Osteocyte (in vitro differentiated cells): ENCODE measurements around the gene ABL1. TPM values are rescaled to one million over a fixed set of nuclear protein-coding genes. Genes with fewer than 3 reads are reported as not detected.

ENCODE experiments used
- DNase-seq: peaks from one replicate; pipeline ENCODE4 v3.0.0; 2021; ENCODE audit warnings: mixed read lengths; ENCODE audit not compliant: unreplicated experiment; ENCODE audit errors: extremely low spot score
- H3K27ac Mint-ChIP-seq: one replicate; pipeline ENCODE4 v1.8.0; 2021; ENCODE audit warnings: mild to moderate bottlenecking, mixed read lengths; ENCODE audit not compliant: unreplicated experiment
- H3K27me3 Mint-ChIP-seq: one replicate; pipeline ENCODE4 v1.8.0; 2021; ENCODE audit warnings: mixed read lengths; ENCODE audit not compliant: unreplicated experiment
- H3K36me3 Mint-ChIP-seq: one replicate; pipeline ENCODE4 v1.8.0; 2021; ENCODE audit warnings: mixed read lengths; ENCODE audit not compliant: unreplicated experiment
- H3K4me1 Mint-ChIP-seq: one replicate; pipeline ENCODE4 v1.8.0; 2021; ENCODE audit warnings: mixed read lengths; ENCODE audit not compliant: unreplicated experiment
- H3K4me3 Mint-ChIP-seq: one replicate; pipeline ENCODE4 v1.8.0; 2021; ENCODE audit warnings: mild to moderate bottlenecking, moderate library complexity, mixed read lengths; ENCODE audit not compliant: unreplicated experiment
- H3K9me3 Mint-ChIP-seq: one replicate; pipeline ENCODE4 v1.8.0; 2021; ENCODE audit warnings: mixed read lengths; ENCODE audit not compliant: unreplicated experiment
- CTCF ChIP-seq: fragments of 200-600 bp; sonication (generic); IDR thresholded peaks from 2 replicates; pipeline ENCODE4 v1.5.0; 2021; ENCODE audit warnings: antibody characterized with exemption, mild to moderate bottlenecking, moderate library complexity
- long read RNA-seq: library from polyadenylated mRNA; unstranded; transcript quantifications from one replicate; pipeline ENCODE4 v2.0.0, GENCODE V29; 2021
- total RNA-seq: library from RNA; stranded (reverse); gene quantifications from 2 replicates; pipeline ENCODE4 v1.2.1, GENCODE V29; 2021

ABL1 gene
- 97.7 and 101 TPM in 2 replicates for total RNA-seq
- long read RNA-seq, full-length matches to known transcripts, result 1 of 30 reads
- long read RNA-seq, partial matches to known transcripts, result 27 of 30 reads
- long read RNA-seq, other reads (novel, unspliced or antisense), result 2 of 30 reads

- DNase-seq, result peak; percentile 89
- Mint-ChIP-seq H3K9me3 (no peaks in the 10 kb centered on the region), H3K4me1 (peaks cover 61% of the 10 kb centered on the region), H3K27ac (peak within 1 kb of the TSS; percentile 98), H3K4me3 (peak within 1 kb of the TSS; percentile 98), H3K36me3 (no peaks in the 10 kb centered on the region), H3K27me3 (no peaks in the 10 kb centered on the region)
- TF ChIP-seq CTCF, result no peak
Measured at GRCh38 chr9:130834371-130835336, at the start of gene ABL1. Gene ABL1 (plus strand): TSS chr9:130835254. CDS start chr9:130835447, 193 bp downstream.

GRCh38 chr9:130785940-130786508 is 49.0 kb upstream of the ABL1 start:
- DNase-seq, result no peak
- Mint-ChIP-seq H3K27ac (peak overlapping the region; percentile 32), H3K27me3 (no peaks in the 10 kb centered on the region), H3K4me3 (no peak overlapping the region), H3K4me1 (peaks cover 37% of the 10 kb centered on the region), H3K36me3 (peaks cover 5% of the 10 kb centered on the region), H3K9me3 (peaks cover 6% of the 10 kb centered on the region)
- TF ChIP-seq CTCF, result no peak

- TF ChIP-seq CTCF, result no peak
- H3K36me3 Mint-ChIP-seq, result peaks cover 6% of the 10 kb centered on the region
- H3K27me3 Mint-ChIP-seq, result no peaks in the 10 kb centered on the region
- no peak for DNase-seq
- H3K4me1 Mint-ChIP-seq, result peaks cover 32% of the 10 kb centered on the region
- H3K9me3 Mint-ChIP-seq, result peaks cover 8% of the 10 kb centered on the region
- peak overlapping the region; percentile 32 for H3K27ac Mint-ChIP-seq
- H3K4me3 Mint-ChIP-seq, result no peak overlapping the region
Measured at GRCh38 chr9:130786526-130786925, 48.5 kb upstream of the ABL1 start.

- Mint-ChIP-seq H3K27me3 (no peaks in the 10 kb centered on the region), H3K4me1 (peaks cover 22% of the 10 kb centered on the region), H3K9me3 (peaks cover 9% of the 10 kb centered on the region), H3K36me3 (peaks cover 7% of the 10 kb centered on the region), H3K27ac (no peak overlapping the region), H3K4me3 (no peak overlapping the region)
- DNase-seq, result no peak
- no peak for TF ChIP-seq CTCF
Measured at GRCh38 chr9:130789747-130790672, 45.0 kb upstream of the ABL1 start.
